Measurements from ENCODE around the gene DAZAP1. TPM values are rescaled to one million over a fixed set of nuclear protein-coding genes. Genes with fewer than 3 reads are reported as not detected.

Gene DAZAP1
- total and polyA plus RNA-seq, 9 donors = 29.6 to 113 (median 77.4) TPM

GRCh38 chr19:1422943-1423342 is 15.6 kb downstream of the DAZAP1 start:
- TF ChIP-seq EP300 (IDR thresholded peaks at IDR 0.05) (no peak), POLR2A (IDR thresholded peaks at IDR 0.05) (no peak), CTCF (IDR thresholded peaks at IDR 0.05) (no peak)
- DNase-seq = no peak
- 77 to 82% (median 78%) methylated on average over 24 of the region's 24 CpGs for whole genome bisulfite sequencing, 3 donors
- Histone ChIP-seq H3K4me1 (ENCODE audit: insufficient read depth) (peaks cover 3% of the 10 kb centered on the region), H3K27ac (no peak overlapping the region), H3K36me3 (no peaks in the 10 kb centered on the region), H3K4me3 (no peak overlapping the region), H3K27me3 (no peaks in the 10 kb centered on the region), H3K9me3 (no peaks in the 10 kb centered on the region)
- intact Hi-C loops (cut with DNase I) = no loop called here

GRCh38 chr19:1423436-1424191 is 16.2 kb downstream of the DAZAP1 start:
- Histone ChIP-seq H3K4me1 (ENCODE audit: insufficient read depth) (peaks cover 2% of the 10 kb centered on the region), H3K27ac (no peak overlapping the region), H3K36me3 (no peaks in the 10 kb centered on the region), H3K27me3 (no peaks in the 10 kb centered on the region), H3K4me3 (no peak overlapping the region), H3K9me3 (no peaks in the 10 kb centered on the region)
- intact Hi-C loops (cut with DNase I) = no loop called here
- TF ChIP-seq EP300 (IDR thresholded peaks at IDR 0.05) = no peak
- no peak for TF ChIP-seq CTCF (IDR thresholded peaks at IDR 0.05)
- TF ChIP-seq POLR2A (IDR thresholded peaks at IDR 0.05) = no peak
- 89 to 92% (median 90%) methylated on average over 40 of the region's 40 CpGs for WGBS, 3 donors
- no peak for DNase-seq

- no peak overlapping the region for H3K27ac ChIP-seq
Measured at GRCh38 chr19:1424192-1424955, 17.0 kb downstream of the DAZAP1 start.

More at GRCh38 chr19:1424192-1424955, 17.0 kb downstream of the DAZAP1 start:
- TF ChIP-seq EP300 (IDR thresholded peaks at IDR 0.05) (no peak), CTCF (IDR thresholded peaks at IDR 0.05) (no peak), POLR2A (IDR thresholded peaks at IDR 0.05) (no peak)
- Histone ChIP-seq H3K36me3 (no peaks in the 10 kb centered on the region), H3K9me3 (no peaks in the 10 kb centered on the region), H3K4me3 (no peak overlapping the region), H3K4me1 (ENCODE audit: insufficient read depth) (no peaks in the 10 kb centered on the region), H3K27me3 (no peaks in the 10 kb centered on the region)
- intact Hi-C loops (cut with DNase I) = no loop called here
- no peak for DNase-seq
- WGBS, 3 donors = 81 to 84% (median 83%) methylated on average over 41 to 42 of the region's 42 CpGs

All from ovary (tissue), 9 donors.